ENCODE measurements around the gene ZFP36L2.
A peak's percentile ranks its signal among the peaks of the same experiment; 100 is the strongest.

DNA sequence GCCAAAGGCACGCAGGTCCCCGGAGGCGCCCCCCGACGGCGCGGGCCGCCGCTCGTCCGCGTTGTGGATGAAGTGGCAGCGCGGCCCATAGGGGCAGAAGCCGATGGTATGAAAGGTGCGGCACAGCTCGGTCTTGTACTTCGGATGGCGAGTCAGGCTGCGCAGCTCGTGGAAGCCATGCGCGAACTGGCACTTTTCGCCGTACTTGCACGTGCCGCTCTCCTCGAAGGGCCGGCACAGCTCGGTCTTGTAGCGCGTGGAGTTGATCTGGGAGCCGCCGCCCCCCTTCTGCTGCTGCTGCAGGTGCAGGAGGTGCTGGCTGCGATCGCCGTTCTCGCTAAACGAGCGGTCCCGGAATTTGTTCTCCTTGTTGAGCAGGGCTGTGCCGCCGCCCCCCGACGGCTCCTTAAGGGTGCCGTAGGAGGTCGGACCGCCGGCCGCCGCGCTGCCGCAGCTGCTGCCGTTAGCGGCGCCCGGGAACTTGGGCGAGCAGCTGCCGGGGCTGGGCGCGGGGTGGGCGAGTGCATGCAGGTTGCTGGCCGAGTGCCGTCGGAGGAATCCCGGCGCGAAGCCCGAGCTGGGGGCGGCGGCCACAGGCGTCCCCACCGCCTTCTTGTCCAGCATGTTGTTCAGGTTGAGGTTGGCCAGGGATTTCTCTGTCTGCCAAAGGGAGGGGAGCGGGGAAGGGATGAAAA, 1.2 kb downstream of the ZFP36L2 start:
- TF ChIP-seq, protein P1, sequence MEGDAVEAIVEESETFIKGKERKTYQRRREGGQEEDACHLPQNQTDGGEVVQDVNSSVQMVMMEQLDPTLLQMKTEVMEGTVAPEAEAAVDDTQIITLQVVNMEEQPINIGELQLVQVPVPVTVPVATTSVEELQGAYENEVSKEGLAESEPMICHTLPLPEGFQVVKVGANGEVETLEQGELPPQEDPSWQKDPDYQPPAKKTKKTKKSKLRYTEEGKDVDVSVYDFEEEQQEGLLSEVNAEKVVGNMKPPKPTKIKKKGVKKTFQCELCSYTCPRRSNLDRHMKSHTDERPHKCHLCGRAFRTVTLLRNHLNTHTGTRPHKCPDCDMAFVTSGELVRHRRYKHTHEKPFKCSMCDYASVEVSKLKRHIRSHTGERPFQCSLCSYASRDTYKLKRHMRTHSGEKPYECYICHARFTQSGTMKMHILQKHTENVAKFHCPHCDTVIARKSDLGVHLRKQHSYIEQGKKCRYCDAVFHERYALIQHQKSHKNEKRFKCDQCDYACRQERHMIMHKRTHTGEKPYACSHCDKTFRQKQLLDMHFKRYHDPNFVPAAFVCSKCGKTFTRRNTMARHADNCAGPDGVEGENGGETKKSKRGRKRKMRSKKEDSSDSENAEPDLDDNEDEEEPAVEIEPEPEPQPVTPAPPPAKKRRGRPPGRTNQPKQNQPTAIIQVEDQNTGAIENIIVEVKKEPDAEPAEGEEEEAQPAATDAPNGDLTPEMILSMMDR (IDR thresholded peaks at IDR 0.05), result no peak
- TF ChIP-seq POLR2A (IDR thresholded peaks at IDR 0.05) (peak in 1 of 2 donors; percentile 0), POLR2AphosphoS5 (IDR thresholded peaks at IDR 0.05) (peak; percentile 52)

Data from gastroesophageal sphincter (tissue), 3 donors.